B cell (primary cell): ENCODE results near the gene GRHPR. TPM values are rescaled to one million over a fixed set of nuclear protein-coding genes. Genes with fewer than 3 reads are reported as not detected.

Experiments used
- ATAC-seq: fragments of 200-7000 bp; cut with Tn5 transposase; one replicate; pipeline ENCODE4 v1.10.0; 2021; ENCODE audit warnings: low read depth, mild to moderate bottlenecking, moderate number of reproducible peaks, moderate library complexity
- CTCF ChIA-PET: fragments of 350-600 bp; sonication (Branson Sonifier 250); formaldehyde crosslinking; loops from one replicate; lab custom pipeline; 2021; ENCODE audit warnings: antibody characterized with exemption, inconsistent platforms; lab: Charles Lee
- POLR2A ChIA-PET: fragments of 350-600 bp; sonication (Branson Sonifier 250); formaldehyde crosslinking; loops from one replicate; lab custom pipeline; 2021; ENCODE audit warnings: antibody characterized with exemption; lab: Charles Lee
- DNase-seq: peaks from one replicate; pipeline ENCODE4 v3.0.0; 2013
- H2AFZ ChIP-seq: 2 replicates; pipeline ENCODE4 v1.6.1; 2012; ENCODE audit warnings: mild to moderate bottlenecking, low read depth, low read length; ENCODE audit not compliant: insufficient read depth, poor library complexity, severe bottlenecking
- H3K27ac ChIP-seq, 2 donors: 1 replicate in 1 of 2; 2 replicates in 1 of 2; pipeline ENCODE4 v1.5.1; 2012 to 2013; ENCODE audit warnings: low read length in 2 of 2, mild to moderate bottlenecking in 2 of 2, moderate library complexity in 1 of 2
- H3K27me3 ChIP-seq, 4 experiments: fragments of 200-600 bp in 1 of 4; sonication (generic) in 1 of 4; replicated peaks in 1 of 4; 1 replicate in 2 of 4; 2 replicates in 2 of 4; pipeline versions ENCODE4 v1.6.1 to v1.7.0; 2013 to 2016; ENCODE audit warnings: low read length in 3 of 4, mild to moderate bottlenecking in 2 of 4, mixed read lengths in 1 of 4, moderate library complexity in 1 of 4; ENCODE audit not compliant: insufficient read depth in 4 of 4, control insufficient read depth in 3 of 4; ENCODE audit errors: control extremely low read depth in 1 of 4
- H3K36me3 ChIP-seq, 2 experiments: replicated peaks in 1 of 2; 1 replicate in 1 of 2; 2 replicates in 1 of 2; pipeline versions ENCODE4 v1.6.1 to v1.7.1; 2013; ENCODE audit warnings: low read length in 1 of 2; ENCODE audit not compliant: insufficient read depth in 2 of 2, control insufficient read depth in 1 of 2; ENCODE audit errors: control extremely low read depth in 1 of 2, extremely low read depth in 1 of 2
- H3K4me1 ChIP-seq, 2 donors: fragments of 200-600 bp in 1 of 2; sonication (generic) in 1 of 2; 1 replicate in 1 of 2; 2 replicates in 1 of 2; pipeline versions ENCODE4 v1.5.1 to v1.6.1; 2013 to 2017; ENCODE audit warnings: low read length in 2 of 2; ENCODE audit not compliant: control insufficient read depth in 2 of 2, insufficient read depth in 2 of 2
- H3K4me2 ChIP-seq: replicated peaks from 2 replicates; pipeline ENCODE3; 2012; ENCODE audit warnings: mild to moderate bottlenecking, low read depth, low read length; ENCODE audit not compliant: poor library complexity, severe bottlenecking
- H3K4me3 ChIP-seq, 5 experiments: fragments of 200-600 bp in 1 of 5; sonication (generic) in 1 of 5; 1 replicate in 3 of 5; 2 replicates in 2 of 5; pipeline versions ENCODE4 v1.5.1 to v1.7.0; 2011 to 2016; ENCODE audit warnings: low read length in 4 of 5, mild to moderate bottlenecking in 4 of 5, low read depth in 2 of 5, control low read depth in 1 of 5, moderate library complexity in 1 of 5; ENCODE audit not compliant: insufficient read depth in 1 of 5; ENCODE audit errors: control extremely low read depth in 1 of 5, extremely low read depth in 1 of 5
- H3K79me2 ChIP-seq: fragments of 200-600 bp; sonication (generic); one replicate; pipeline ENCODE4 v1.6.0; 2016; ENCODE audit warnings: low read length; ENCODE audit not compliant: control insufficient read depth, insufficient read depth
- H3K9ac ChIP-seq: fragments of 200-600 bp; sonication (generic); 2 replicates; pipeline ENCODE4 v1.6.1; 2017; ENCODE audit warnings: mild to moderate bottlenecking, low read length, moderate library complexity
- H3K9me3 ChIP-seq, 3 donors: one replicate each; pipeline versions ENCODE4 v1.6.1 to v1.7.1; 2013; ENCODE audit warnings: low read length in 2 of 3; ENCODE audit not compliant: control insufficient read depth in 2 of 3, insufficient read depth in 1 of 3; ENCODE audit errors: control extremely low read depth in 1 of 3
- H4K20me1 ChIP-seq: 2 replicates; pipeline ENCODE4 v1.6.0; 2012; ENCODE audit warnings: mild to moderate bottlenecking, low read length; ENCODE audit not compliant: insufficient read depth, control insufficient read depth, poor library complexity, severe bottlenecking
- H3K27ac Mint-ChIP-seq: one replicate; pipeline ENCODE4 v1.8.0; 2021; ENCODE audit warnings: mixed read lengths
- H3K27me3 Mint-ChIP-seq: one replicate; pipeline ENCODE4 v1.8.0; 2021; ENCODE audit warnings: mixed read lengths
- H3K4me1 Mint-ChIP-seq: one replicate; pipeline ENCODE4 v1.8.0; 2021; ENCODE audit warnings: mixed read lengths
- H3K4me3 Mint-ChIP-seq: one replicate; pipeline ENCODE4 v1.8.0; 2021; ENCODE audit warnings: mixed read lengths
- H3K9me3 Mint-ChIP-seq: one replicate; pipeline ENCODE4 v1.8.0; 2022; ENCODE audit warnings: mixed read lengths; ENCODE audit not compliant: insufficient read depth
- CTCF ChIP-seq: fragments of 200-600 bp; IDR thresholded peaks from one replicate; pipeline ENCODE4 v1.8.0; 2022; ENCODE audit warnings: antibody characterized with exemption, mild to moderate bottlenecking
- EZH2 ChIP-seq: IDR thresholded peaks from 2 replicates; pipeline ENCODE4 v1.6.1; 2012; ENCODE audit warnings: borderline replicate concordance, low read depth, mild to moderate bottlenecking, moderate library complexity, low read length; ENCODE audit not compliant: insufficient read depth, poor library complexity, severe bottlenecking
- WGBS: methylation state at CpG from one replicate; pipeline ENCODE4 v1.1.5; 2013; ENCODE audit warnings: missing lambda C conversion rate; ENCODE audit not compliant: insufficient coverage; 5-methylcytosine and 5-hydroxymethylcytosine counted together
- intact Hi-C: fragments of 100-400 bp; cut with micrococcal nuclease; formaldehyde crosslinking; loops from one replicate; pipeline ENCODE4 v1.10.0; 2022
- polyA plus RNA-seq: library from polyadenylated mRNA; depleted of rRNA; stranded (reverse); fragments of >200 nt; gene quantifications from 2 replicates; pipeline ENCODE4 v1.2.3, GENCODE V29; 2012
- total RNA-seq, 2 donors: library from RNA; stranded (reverse); fragments of 120-200 nt in 1 of 2; gene quantifications; 1 replicate in 1 of 2; 2 replicates in 1 of 2; pipeline versions ENCODE4 v1.2.3 to v1.2.4, GENCODE V29; 2013 to 2022

Gene GRHPR
- total and polyA plus RNA-seq, 2 donors (not counting 1 experiment from before 2014, with no cell fraction given) = 121 to 138 TPM

GRCh38 chr9:37438359-37438758 lies 15.9 kb downstream of the GRHPR start:
- no peak for ATAC-seq
- Histone ChIP-seq H3K9me3 (no peaks in the 10 kb centered on the region), H2AFZ (no peak overlapping the region), H3K9ac (no peak overlapping the region), H4K20me1 (peaks cover 13% of the 10 kb centered on the region), H3K36me3 (peaks cover 1 to 67% of the 10 kb centered on the region in 2 experiments), H3K27ac (no peak overlapping the region), H3K4me3 (no peak overlapping the region), H3K4me2 (no peak overlapping the region), H3K79me2 (peaks cover 16% of the 10 kb centered on the region), H3K27me3 (no peaks in the 10 kb centered on the region), H3K4me1 (peaks cover 0 to 1% of the 10 kb centered on the region in 2 donors)
- H3K4me1 Mint-ChIP-seq = peaks cover 5% of the 10 kb centered on the region
- DNase-seq = no peak
- TF ChIP-seq CTCF (no peak), EZH2 (no peak)
- CTCF ChIA-PET = no interaction called here
- no peaks in the 10 kb centered on the region for H3K9me3 Mint-ChIP-seq
- H3K4me3 Mint-ChIP-seq = no peak overlapping the region
- no peaks in the 10 kb centered on the region for H3K27me3 Mint-ChIP-seq
- H3K27ac Mint-ChIP-seq = no peak overlapping the region
- intact Hi-C loops = no loop called here
- POLR2A ChIA-PET = no interaction called here
- 96% methylated on average over 3 of the region's 3 CpGs for WGBS

GRCh38 chr9:37441776-37442370 lies 19.4 kb downstream of the GRHPR start:
- POLR2A ChIA-PET = no interaction called here
- Histone ChIP-seq H3K4me1 (no peaks in the 10 kb centered on the region), H3K27ac (no peak overlapping the region), H3K79me2 (peaks cover 45% of the 10 kb centered on the region), H3K4me3 (no peak overlapping the region), H4K20me1 (peaks cover 19% of the 10 kb centered on the region), H2AFZ (no peak overlapping the region), H3K4me2 (no peak overlapping the region), H3K9ac (no peak overlapping the region), H3K36me3 (peaks cover 1 to 61% of the 10 kb centered on the region in 2 experiments), H3K27me3 (no peaks in the 10 kb centered on the region), H3K9me3 (no peaks in the 10 kb centered on the region)
- CTCF ChIA-PET = no interaction called here
- over 99% methylated on average over 21 of the region's 21 CpGs for WGBS
- no peak for ATAC-seq
- intact Hi-C loops = no loop called here
- no peaks in the 10 kb centered on the region for H3K9me3 Mint-ChIP-seq
- no peak for DNase-seq
- H3K4me3 Mint-ChIP-seq = no peak overlapping the region
- H3K27ac Mint-ChIP-seq = peak overlapping the region; percentile 23
- TF ChIP-seq CTCF = no peak
- no peak for TF ChIP-seq EZH2
- H3K4me1 Mint-ChIP-seq = peaks cover 5% of the 10 kb centered on the region
- no peaks in the 10 kb centered on the region for H3K27me3 Mint-ChIP-seq
